ENCODE measurements around the gene CMSS1.

GRCh38 chr3:100076731-100077529, 259.3 kb downstream of the CMSS1 start:
- TF ChIP-seq CTCF (IDR thresholded peaks at IDR 0.05) (no peak), POLR2A (IDR thresholded peaks at IDR 0.05) (no peak)
